ENCODE results near the gene HPSE.
"Not testable (repeated sequence)": the region's sequence is repeated elsewhere in the genome, so short reads cannot be mapped to it uniquely, and the experiment has no call there.

Gene HPSE

DNA sequence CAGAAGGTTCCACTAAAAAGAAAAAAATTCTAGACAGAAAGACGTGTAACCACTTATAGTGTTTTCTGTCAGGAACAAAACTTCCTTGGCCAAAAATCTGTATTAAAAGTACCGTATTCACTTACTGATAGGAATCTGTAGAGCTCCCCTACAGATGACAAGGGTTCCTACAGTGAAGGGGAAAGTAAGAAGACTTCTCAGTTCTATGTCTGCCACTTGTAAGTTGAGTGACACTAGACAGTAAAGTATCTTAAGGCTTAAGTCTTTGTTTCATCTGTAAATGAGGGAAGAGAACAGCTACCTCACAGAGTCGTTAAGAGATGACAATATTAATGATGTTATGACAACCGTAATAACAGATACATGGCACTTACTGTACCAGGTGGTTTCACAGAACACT is 53.3 kb downstream of the HPSE start:
- DNase-seq = no peak

DNA sequence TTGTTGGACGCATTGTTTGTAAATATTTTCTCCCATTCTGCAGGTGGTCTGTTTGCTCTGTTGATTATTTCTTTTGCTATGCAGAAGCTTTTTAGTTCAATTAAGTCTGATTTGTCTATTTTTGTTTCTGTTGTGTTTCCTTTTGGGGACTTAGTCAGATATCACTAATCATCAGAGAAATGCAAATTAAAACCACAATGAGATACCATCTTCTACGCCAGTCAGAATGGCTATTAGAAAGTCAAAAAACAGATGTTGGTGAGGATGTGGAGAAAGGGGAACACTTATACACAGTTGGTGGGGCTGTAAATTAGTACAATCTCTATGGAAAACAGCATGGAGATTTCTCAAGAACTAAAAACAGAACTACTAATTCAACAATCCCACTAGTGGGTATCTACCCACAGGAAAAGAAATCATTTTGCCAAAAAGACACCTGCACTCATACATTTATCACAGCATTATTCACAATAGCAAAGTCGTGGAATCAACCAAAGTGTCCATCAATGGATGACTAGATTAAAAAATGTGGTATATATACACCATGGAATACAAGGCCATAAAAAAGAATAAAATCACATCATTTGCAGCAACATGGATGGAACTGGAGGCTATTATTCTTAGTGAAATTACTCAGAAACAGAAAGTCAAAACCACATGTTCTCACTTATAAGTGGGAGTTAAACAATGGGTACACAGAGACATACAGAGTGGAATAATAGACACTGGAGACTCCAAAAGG is 58.2 kb downstream of the HPSE start:
- DNase-seq = no peak

DNA sequence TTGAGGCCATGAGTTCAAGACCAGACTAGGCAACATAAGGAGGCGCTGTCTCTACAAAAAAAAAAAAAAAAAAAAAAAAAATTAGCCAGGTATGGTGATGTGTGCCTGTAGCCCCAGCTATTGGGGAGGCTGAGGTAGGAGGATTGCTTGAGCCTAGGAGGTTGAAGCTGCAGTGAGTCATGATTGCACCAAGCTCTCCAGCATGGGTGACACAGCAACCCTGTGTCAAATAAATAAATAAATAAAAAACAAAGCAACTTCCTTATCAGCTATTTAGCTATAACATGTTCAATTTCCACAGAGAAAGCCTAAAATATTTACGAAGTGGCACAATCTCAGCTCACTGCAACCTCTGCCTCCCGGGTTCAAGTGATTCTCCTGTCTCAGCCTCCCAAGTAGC is 60.7 kb downstream of the HPSE start:
- DNase-seq = not testable (repeated sequence)

DNA sequence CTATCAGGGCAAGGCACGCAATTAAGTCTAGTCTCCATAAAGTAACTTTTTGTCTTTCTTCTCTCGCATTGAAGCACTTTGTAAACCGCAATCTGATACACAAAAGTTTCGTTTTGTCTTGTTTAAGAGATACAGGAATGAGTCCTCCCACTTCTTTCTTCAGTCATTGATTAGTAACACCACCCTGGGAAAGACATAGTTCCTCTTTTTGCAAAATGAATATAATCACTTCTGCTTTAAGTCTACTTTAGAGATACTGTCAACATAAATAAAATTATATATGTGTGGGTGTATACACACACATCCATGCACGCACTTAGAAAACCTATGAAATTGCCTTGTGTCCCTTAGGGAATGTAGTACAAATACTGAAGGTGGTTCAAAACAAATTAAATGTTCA is 61.7 kb downstream of the HPSE start:
- no peak for DNase-seq

DNA sequence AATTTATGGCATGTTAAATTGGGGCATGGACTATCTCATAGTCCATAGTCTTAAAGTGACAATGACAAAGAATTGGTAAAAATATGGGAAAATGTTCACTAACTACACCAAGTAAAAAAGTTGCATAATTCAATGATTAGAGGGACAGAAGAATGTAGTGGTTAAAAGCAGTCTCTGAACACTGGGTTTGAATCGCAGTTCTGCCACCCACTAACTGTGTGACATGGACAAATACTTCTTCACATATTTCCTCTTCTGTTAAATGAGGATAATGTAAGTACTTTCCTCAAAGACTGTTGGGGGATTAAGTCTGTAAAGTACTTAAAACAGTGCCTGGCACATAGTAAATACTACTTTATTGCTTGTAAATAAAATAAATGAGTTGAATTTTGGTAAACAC is 65.4 kb downstream of the HPSE start:
- no peak for DNase-seq

DNA sequence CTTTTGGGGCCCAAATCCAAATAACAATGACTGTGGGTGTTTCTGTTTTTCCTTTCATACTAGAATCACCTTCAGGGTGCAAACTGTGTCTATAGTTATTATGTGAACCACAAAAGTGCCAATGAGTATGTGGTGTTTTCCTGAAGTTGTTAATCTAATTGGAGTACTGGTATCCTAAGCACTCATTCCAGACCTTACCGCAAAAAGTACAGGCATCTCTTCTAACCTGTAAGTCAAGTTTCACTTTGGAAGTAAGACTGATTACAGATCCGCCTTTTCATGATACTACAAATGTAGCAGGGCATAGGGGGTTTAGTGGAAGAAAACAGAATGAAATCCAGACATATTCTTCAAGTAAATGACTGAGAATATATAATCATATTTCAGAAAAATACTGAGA is 66.2 kb downstream of the HPSE start:
- no peak for DNase-seq

DNA sequence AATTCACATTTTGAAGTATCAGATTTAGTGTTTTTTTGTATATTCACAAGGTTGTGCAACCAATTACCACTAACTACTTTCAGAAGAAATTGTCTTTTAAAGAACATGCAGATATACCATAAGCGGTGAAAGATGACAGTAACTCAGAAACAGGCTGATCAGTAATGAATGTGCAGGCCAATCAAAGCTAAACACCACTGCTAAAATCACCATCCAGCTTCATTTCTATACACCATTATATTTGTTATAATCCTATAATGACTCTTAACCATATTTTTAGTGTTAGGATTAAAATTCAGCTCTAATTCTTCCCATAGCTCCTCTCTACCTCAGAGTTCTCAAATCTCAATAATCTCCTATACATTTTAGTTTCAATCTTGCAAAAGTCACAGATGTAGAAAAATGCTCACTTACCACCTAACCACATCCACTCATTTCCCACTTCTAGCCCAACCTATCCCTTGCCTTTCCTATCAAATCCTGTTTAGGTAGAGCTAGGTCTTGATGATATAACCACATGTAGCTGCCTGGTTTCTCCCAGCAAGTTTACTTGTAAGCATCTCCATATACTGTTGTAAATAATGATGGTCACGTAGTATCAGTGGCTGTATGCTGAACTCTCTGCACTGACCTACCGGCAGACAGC is 66.7 kb downstream of the HPSE start:
- DNase-seq = no peak

DNA sequence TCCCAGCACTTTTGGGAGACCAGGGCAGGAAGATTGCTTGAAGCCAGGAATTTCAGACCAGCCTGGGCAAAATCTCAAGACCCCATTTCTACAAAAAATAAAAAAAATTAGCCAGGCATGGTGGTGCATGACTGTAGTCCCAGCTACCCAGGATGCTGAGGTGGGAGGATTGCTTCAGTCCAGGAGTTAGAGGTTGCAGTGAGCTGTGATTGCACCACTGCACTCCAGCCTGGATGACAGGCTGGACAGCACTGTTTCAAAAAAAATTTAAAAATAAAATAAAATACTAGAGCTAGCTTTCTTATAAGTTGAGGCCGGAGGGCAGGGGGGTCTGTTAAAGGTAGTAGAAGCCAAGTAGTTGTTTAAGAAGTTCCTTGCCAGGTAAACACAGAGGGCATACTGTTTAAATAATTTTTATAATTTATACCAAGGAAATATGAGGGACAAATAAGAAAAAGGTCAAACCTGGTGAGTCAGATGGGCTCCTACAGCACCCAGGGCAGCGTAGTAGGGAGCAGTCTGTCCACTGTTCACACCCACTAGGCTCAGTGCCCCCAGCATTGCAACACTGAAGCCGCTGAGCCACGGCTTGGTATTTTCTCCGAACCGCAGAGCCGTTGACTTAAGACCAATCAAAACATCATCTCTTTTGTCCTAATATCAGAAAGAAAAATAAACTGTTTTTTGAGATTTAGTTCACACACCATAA is 67.4 kb downstream of the HPSE start:
- DNase-seq = no peak

DNA sequence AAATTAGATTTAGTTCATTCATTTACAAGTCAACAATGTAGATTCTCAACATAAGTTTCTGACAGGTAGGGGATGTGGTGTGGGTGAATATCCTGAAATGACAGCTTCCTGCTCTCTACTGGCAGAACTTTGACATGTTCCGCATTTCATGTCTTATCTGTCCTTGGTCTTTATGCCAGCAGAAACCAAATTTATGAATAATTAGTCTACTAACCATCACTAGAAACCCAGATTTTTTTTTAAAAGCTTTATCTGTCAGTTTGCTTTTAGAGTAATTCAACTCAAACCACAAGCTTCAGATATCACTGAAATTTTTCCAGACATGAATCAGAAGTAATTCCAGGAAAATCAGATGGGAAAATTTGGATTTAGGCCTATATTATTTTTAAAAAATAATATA is 68.0 kb downstream of the HPSE start:
- DNase-seq = no peak

DNA sequence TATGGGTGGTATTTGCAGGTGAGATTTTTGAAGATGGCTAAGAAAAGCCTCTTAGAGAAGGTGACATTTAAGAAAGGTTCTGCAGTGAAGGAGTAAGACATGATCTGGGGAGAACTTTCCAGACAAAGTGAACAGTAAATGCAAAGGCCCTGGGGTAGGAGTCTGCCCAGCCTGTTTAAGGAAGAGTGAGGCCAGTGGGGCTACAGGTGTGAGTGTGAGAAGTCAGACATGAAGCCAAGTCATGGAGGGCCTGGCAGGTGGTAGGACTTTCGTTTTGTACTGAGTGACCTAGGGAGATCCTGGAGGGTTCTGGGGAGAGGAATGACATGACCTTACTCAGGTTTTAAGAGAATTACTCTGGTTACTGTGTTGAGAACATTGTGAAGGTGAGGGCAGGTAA is 71.5 kb downstream of the HPSE start:
- DNase-seq = no peak

DNA sequence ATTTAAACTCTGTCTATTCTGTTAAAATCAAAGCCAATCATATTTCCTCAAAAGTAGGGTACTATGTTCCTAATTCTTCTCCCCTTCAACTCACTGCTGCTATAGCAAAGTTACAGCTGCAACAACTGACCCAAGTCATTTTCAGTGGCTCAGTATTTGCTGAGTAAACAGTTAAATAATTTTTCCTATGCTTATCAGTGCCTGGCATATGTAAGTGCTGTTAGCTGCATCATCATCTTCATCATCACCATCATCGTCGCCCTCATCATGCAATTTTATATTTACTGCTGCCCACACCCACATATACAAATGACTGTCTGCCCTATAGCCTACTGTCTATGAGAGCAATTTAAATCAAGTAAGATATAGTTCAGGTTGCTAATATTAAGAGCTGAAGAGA is 72.0 kb downstream of the HPSE start:
- no peak for DNase-seq

DNA sequence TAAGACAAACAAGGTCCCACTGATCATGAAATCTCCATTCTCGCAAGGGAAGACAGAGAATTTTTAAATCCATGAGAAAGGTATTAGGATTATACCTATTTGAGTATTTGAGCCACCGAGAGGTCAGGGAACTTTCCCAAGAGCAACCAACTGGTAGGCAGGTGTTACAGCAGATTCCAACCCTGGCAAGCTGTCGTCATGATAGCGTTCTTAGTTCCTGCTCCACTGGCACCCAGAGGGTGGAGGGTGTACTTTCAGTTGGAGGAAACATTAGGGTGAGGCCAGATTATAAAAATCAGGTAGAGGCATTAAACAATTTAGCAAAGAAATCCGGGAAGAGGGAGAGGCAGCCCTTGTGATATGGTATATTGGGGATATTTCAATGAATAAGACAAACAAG is 73.3 kb downstream of the HPSE start:
- DNase-seq = no peak

DNA sequence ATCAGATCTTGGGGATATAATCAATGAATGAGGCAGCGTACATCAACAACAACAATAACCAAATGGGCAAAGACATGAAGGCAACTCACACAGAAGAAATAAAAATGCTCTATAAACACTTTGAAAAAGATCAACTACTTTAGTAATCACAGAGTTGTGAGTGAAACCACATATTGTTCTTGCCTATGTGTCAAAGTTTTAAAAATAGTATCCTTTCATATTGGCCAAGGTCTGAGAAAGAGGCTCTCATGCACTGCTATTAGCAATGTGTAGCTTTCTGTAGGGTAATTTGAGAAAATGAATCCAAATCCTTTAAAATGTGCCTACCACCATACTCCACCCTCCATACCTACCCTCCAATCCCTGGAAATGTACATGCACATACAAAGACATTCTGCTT is 75.1 kb downstream of the HPSE start:
- no peak for DNase-seq

DNA sequence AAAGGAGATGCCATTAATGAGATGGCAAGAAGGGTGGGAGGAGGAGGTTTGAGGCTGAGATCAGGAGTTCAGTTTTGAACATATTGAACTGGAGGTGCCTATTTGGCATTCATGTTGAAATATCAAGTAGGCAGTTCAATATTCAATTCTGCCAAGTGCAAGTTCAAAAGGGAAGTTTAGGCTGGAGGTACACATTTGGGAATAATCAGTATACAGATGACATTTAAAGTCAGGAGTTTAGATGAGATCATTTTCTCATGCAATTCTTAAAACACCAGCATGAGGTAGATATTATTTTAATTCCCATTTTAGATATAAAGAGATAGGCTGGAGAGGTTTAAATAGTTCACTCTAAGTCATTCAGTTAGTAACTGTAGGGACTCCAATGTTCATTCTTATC is 76.2 kb downstream of the HPSE start:
- no peak for DNase-seq

DNA sequence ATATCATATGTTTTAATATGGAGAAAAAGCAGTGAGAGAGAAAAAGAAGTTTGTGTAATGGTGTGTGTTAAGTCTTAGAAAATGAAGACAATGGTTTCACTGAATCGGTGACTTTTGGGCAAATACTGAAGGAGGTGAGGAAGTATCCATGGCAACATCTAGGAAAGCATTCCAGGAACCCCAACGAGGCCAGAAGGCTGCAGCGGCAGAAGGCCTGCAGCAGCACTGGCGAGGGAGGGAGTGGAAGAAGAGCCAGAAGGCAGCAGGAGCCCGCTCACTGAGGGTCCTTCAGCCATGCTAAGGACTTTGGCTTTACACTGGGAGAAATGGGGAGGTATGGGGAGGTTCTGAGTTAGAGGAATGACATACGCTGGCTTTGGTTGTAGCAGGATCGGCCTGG is 76.8 kb downstream of the HPSE start:
- DNase-seq = no peak

DNA sequence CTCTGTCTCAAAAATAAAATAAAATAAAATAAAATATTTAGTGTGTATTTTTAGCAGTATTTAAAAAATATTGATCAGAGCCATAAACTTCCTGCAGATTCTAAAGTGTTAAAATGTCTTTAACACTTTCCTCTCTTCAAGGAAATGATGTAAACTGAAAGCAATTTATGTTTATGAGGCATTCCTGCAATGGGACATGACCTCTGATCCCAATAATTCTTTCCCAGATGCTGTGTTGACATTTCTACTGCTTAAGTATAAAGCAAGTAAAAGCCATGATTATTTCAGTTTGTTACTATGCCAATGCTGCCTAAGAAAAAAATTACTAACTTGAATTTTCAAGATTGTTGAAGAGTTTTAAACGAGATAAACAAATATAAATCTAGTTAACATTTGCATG is 79.1 kb downstream of the HPSE start:
- no peak for DNase-seq

DNA sequence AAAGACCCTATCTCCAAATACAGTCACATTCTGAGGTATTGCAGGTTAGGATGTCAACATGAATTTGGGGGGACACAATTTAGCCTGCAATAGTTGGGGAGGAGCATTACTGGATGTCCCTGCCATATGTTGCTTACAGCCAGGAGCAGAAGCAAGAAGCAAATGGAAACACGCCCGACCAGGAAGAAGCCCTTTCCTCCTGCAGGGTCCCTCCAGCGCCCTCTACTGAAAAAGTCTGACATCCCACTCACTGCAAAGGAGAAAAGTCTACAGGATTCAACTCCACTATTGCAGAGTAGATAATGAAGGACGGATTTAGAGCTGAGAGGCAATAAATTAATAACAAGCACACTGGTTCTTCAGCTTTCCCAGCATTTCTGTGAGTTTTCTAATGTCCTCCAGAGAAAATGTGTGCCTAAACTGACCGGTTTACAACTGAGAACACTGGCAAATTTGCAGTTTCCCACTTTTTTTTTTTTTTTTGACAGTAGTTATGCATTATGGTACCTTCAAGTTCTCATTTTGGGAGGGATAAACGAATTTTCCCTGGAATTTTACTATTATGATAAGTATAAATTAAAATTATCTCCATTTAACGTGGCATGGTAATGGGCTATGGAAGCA is 81.8 kb downstream of the HPSE start:
- peak; percentile 83 for DNase-seq

DNA sequence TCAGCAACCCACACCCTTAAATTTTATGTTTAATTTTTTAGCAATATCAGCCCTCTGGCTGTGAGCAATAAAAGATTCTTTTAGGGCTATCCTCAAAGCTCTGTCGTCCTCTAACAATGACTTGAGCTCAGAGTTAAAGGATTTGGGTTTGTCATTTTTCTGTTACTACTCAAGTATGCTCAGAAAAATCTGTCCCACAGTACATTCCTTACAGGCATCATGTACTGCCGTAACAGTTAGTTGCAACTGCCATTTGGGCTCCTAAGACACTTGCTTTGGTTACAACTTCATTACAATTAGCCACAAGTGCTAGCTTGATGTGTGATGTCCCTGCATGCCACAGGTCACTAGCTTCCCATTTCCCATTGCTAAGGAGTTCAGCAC is 83.2 kb downstream of the HPSE start:
- DNase-seq = no peak

DNA sequence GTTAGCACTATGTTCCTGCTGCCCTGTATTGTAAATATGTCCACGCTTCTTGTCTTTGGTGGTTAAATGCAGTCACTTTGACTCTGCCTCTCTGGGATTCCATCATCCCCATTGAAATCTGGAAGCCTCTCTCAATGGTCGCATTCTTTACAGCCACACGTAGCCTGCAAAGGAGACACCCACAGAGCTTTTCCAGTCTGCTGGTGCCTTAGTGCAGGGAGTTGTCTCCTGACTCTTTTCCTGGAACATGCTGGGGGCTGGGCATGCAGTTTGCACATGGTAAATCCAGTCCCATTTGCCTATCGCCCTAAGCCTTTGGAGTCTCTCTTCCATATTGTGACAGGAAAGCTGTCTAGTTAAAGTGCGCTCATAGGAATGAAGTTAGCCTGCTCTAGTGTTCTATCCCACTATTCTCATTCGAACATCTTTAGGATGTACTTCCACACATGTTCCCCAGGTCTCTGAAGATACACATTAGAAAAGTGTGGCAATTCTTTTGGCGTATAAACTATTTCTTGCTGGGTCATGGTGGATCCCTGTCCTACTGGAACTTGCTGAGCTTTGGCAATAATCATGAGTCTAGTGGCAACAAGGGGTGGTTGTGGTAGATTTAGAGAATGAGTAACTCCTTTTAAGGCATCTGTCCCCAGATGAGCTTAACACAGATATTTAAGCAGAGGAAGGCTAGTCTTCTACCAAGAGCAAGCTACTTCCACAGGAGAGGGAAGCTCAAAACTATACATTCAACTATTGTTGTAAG is 83.8 kb downstream of the HPSE start:
- DNase-seq = no peak

DNA sequence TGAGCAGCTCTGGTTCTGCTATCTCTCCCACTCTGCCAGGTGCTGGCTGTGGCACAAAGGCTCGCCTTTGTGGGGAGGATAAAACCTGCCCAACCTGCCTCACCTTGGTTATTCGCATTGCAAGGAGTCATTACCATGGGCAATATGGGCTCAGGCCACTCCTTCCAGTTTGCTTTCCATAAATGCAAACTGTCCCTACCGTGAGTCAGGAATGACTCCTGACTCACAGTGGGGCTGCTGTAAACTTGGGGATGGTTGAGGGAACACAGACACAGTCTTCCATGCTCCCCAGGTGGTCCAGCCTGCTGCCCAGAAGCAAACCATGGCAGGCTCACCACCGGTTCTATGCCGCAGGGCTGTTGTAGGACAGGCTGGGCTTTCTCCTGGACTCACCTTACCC is 86.2 kb downstream of the HPSE start:
- DNase-seq = no peak

DNA sequence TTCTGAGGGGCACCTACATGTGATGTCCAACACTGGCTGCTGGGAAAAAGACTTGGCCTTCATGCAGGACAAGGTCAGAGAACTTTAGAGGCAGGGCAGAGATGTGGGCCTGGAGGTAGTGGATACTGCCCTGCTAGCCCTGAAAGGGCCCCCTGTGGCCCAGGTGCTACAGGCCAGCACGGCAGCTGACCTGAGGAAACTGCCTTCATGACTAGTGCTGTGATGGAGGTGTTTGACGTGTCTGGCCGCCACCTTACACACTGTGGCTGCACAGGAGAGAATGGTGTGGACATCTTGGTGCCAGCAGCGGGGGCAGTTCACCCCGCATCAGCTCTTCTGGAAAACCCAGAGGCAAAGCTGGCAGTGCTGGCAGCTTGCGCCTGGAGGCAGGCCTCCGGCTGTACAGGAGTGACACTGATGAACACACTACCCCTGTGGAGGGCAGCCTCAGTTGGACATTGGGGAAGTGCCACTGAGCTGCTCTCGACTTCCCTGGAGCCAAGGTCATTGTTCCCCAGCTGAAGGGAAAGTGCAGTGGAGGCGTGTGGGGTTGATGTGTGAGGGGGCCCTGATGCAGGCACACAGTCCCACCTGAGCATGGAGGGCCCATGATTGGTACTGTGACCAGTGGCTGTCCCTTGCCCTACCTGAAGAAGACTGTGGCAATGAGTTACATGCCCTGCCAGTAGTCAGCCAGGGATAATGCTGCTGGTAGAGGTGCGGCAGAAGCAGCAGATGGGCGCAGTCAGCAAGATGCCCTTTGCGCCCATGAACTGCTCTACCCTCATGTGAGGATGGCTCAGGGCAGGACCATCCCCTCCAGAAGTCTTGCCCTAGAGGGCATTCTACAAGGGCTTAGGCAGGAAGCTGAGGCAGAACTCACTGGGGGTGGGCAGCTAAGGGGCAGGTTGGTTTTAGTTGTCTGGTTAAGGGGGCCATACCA is 87.0 kb downstream of the HPSE start:
- no peak for DNase-seq

Measured in CD4-positive, alpha-beta T cell treated with Interleukin-6 for 4 hours (primary cell).